Upper lobe of left lung (tissue), 6 donors: ENCODE results near the gene UGT1A6. TPM values are rescaled to one million over a fixed set of nuclear protein-coding genes. Genes with fewer than 3 reads are reported as not detected.

Experiments used
- ATAC-seq, 2 donors: fragments of 200-7000 bp; cut with Tn5 transposase; one replicate each; pipeline ENCODE4 v1.9.1; 2022; ENCODE audit warnings: mild to moderate bottlenecking in 2 of 2, moderate library complexity in 2 of 2; ENCODE audit not compliant: low FRiP score in 2 of 2
- DNase-seq, 2 donors: peaks; one replicate each; pipeline ENCODE4 v3.0.0-alpha.2; 2019 to 2020
- H3K27ac ChIP-seq, 4 donors: fragments of 200-600 bp; sonication (generic); one replicate each; pipeline ENCODE4 v1.5.1; 2016 to 2019
- H3K27me3 ChIP-seq, 4 donors: fragments of 200-600 bp; sonication (generic); one replicate each; pipeline ENCODE4 v1.5.1; 2017 to 2019
- H3K36me3 ChIP-seq, 4 donors: fragments of 200-600 bp; sonication (generic); one replicate each; pipeline ENCODE4 v1.5.1; 2016 to 2019
- H3K4me1 ChIP-seq, 4 donors: fragments of 200-600 bp; sonication (generic); one replicate each; pipeline ENCODE4 v1.5.1; 2018 to 2019
- H3K4me3 ChIP-seq, 4 donors: fragments of 200-600 bp; sonication (generic); one replicate each; pipeline ENCODE4 v1.5.1; 2017 to 2019; ENCODE audit warnings: mild to moderate bottlenecking in 2 of 4, moderate library complexity in 1 of 4
- H3K9me3 ChIP-seq, 4 donors: fragments of 200-600 bp; sonication (generic); one replicate each; pipeline ENCODE4 v1.5.1; 2018 to 2019
- CTCF ChIP-seq, 6 experiments: fragments of 450-650 bp in 4 of 6; fragments of 200-600 bp in 2 of 6; sonication (generic) in 2 of 6; IDR thresholded peaks; one replicate each; pipeline ENCODE4 v1.5.1; 2016 to 2019; ENCODE audit warnings: antibody characterized with exemption in 6 of 6
- EP300 ChIP-seq, 4 donors: sonication (generic); formaldehyde crosslinking; IDR thresholded peaks; one replicate each; pipeline ENCODE4 v1.5.1; 2017; ENCODE audit warnings: antibody characterized with exemption in 4 of 4, control low read depth in 2 of 4
- POLR2A ChIP-seq, 4 donors: fragments of 450-650 bp; IDR thresholded peaks; one replicate each; pipeline ENCODE4 v1.5.1; 2016 to 2017; ENCODE audit warnings: antibody characterized with exemption in 4 of 4, mild to moderate bottlenecking in 2 of 4
- POLR2AphosphoS5 ChIP-seq, 2 donors: sonication (generic); formaldehyde crosslinking; IDR thresholded peaks; one replicate each; pipeline ENCODE4 v1.5.1; 2017; ENCODE audit warnings: antibody characterized with exemption in 2 of 2
- WGBS, 2 donors: methylation state at CpG; one replicate each; pipeline ENCODE4 v1.1.5; 2017 to 2018; 5-methylcytosine and 5-hydroxymethylcytosine counted together
- total RNA-seq, 6 donors: library from RNA; depleted of rRNA in 4 of 6; stranded (reverse); fragments of >200 nt in 4 of 6; gene quantifications; one replicate each; pipeline versions ENCODE4 v1.1.0 to v1.2.1, GENCODE V29; 2016 to 2021
- donor health status: DM: no; HTN: no; CAD: no; lungs with moderate emphysema.
- donor health status: DM: no; HTN: yes; CAD: no; lungs with severe emphysema.

Gene UGT1A6
- total RNA-seq, 6 donors from 2014 or later: 0.15 to 5.0 (median 0.33) TPM; not detected in 1

- peak in 1 of 2 donors; percentile 6 for DNase-seq
- Histone ChIP-seq H3K27me3 (no peaks in the 10 kb centered on the region), H3K9me3 (no peaks in the 10 kb centered on the region), H3K4me1 (no peaks in the 10 kb centered on the region), H3K4me3 (no peak overlapping the region), H3K36me3 (no peaks in the 10 kb centered on the region), H3K27ac (no peak overlapping the region)
- no peak for ATAC-seq
- TF ChIP-seq POLR2AphosphoS5 (IDR thresholded peaks at IDR 0.05) (no peak), POLR2A (IDR thresholded peaks at IDR 0.05) (no peak), CTCF (IDR thresholded peaks at IDR 0.05) (no peak), EP300 (IDR thresholded peaks at IDR 0.05) (no peak)
- 82 to 91% methylated on average over 3 of the region's 3 CpGs for WGBS, 2 donors
These were observed 120.8 kb downstream of the UGT1A6 start for GRCh38 chr2:233813236-233814055.

GRCh38 chr2:233814056-233814835 is 121.6 kb downstream of the UGT1A6 start:
- H3K4me1 ChIP-seq: no peaks in the 10 kb centered on the region
- TF ChIP-seq EP300 (IDR thresholded peaks at IDR 0.05) (no peak), CTCF (IDR thresholded peaks at IDR 0.05) (no peak), POLR2AphosphoS5 (IDR thresholded peaks at IDR 0.05) (no peak), POLR2A (IDR thresholded peaks at IDR 0.05) (no peak)
- no peak overlapping the region for H3K27ac ChIP-seq
- no peaks in the 10 kb centered on the region for H3K36me3 ChIP-seq
- H3K27me3 ChIP-seq: no peaks in the 10 kb centered on the region
- ATAC-seq: no peak
- peak in 1 of 2 donors; percentile 10 for DNase-seq
- H3K9me3 ChIP-seq: no peaks in the 10 kb centered on the region
- WGBS, 2 donors: 50 to 77% methylated on average over 1 to 2 of the region's 2 CpGs
- H3K4me3 ChIP-seq: no peak overlapping the region

GRCh38 chr2:233815861-233816260 is 123.2 kb downstream of the UGT1A6 start:
- TF ChIP-seq POLR2AphosphoS5 (IDR thresholded peaks at IDR 0.05) (no peak), EP300 (IDR thresholded peaks at IDR 0.05) (no peak)
- ATAC-seq (no peak), DNase-seq (no peak)
- Histone ChIP-seq H3K27me3 (no peaks in the 10 kb centered on the region), H3K4me1 (no peaks in the 10 kb centered on the region), H3K4me3 (no peak overlapping the region), H3K27ac (no peak overlapping the region), H3K9me3 (no peaks in the 10 kb centered on the region), H3K36me3 (no peaks in the 10 kb centered on the region)
- 83 to 84% methylated on average over 6 of the region's 6 CpGs for WGBS, 2 donors

- DNase-seq: no peak
- H3K27me3 ChIP-seq: no peaks in the 10 kb centered on the region
- no peak overlapping the region for H3K4me3 ChIP-seq
- H3K27ac ChIP-seq: no peak overlapping the region
- ATAC-seq: no peak
- TF ChIP-seq POLR2A (IDR thresholded peaks at IDR 0.05) (no peak), EP300 (IDR thresholded peaks at IDR 0.05) (no peak), POLR2AphosphoS5 (IDR thresholded peaks at IDR 0.05) (no peak), CTCF (IDR thresholded peaks at IDR 0.05) (no peak)
- no peaks in the 10 kb centered on the region for H3K4me1 ChIP-seq
- H3K9me3 ChIP-seq: no peaks in the 10 kb centered on the region
- no peaks in the 10 kb centered on the region for H3K36me3 ChIP-seq
- 47 to 54% methylated on average over 2 of the region's 2 CpGs for whole genome bisulfite sequencing, 2 donors
These were observed 123.6 kb downstream of the UGT1A6 start for GRCh38 chr2:233816334-233816733.

GRCh38 chr2:233816771-233817170 is 124.1 kb downstream of the UGT1A6 start:
- no peak for DNase-seq
- no peaks in the 10 kb centered on the region for H3K4me1 ChIP-seq
- no peak for ATAC-seq
- H3K9me3 ChIP-seq: no peaks in the 10 kb centered on the region
- no peak for TF ChIP-seq EP300 (IDR thresholded peaks at IDR 0.05)
- no peak for TF ChIP-seq POLR2AphosphoS5 (IDR thresholded peaks at IDR 0.05)
- no peak for TF ChIP-seq POLR2A (IDR thresholded peaks at IDR 0.05)
- no peak for TF ChIP-seq CTCF (IDR thresholded peaks at IDR 0.05)
- 81% methylated on average over 4 of the region's 4 CpGs for WGBS, 2 donors
- H3K27me3 ChIP-seq: no peaks in the 10 kb centered on the region
- no peak overlapping the region for H3K27ac ChIP-seq
- no peaks in the 10 kb centered on the region for H3K36me3 ChIP-seq
- no peak overlapping the region for H3K4me3 ChIP-seq
